HuH-7.5 (cell line): Measurements from ENCODE around the gene SPCS2.
"Not testable (repeated sequence)": the region's sequence is repeated elsewhere in the genome, so short reads cannot be mapped to it uniquely, and the experiment has no call there.

Experiments
- DNase-seq: peaks from one replicate; pipeline ENCODE4 v3.0.0; 2011; ENCODE audit warnings: low spot score

The SPCS2 gene

DNA sequence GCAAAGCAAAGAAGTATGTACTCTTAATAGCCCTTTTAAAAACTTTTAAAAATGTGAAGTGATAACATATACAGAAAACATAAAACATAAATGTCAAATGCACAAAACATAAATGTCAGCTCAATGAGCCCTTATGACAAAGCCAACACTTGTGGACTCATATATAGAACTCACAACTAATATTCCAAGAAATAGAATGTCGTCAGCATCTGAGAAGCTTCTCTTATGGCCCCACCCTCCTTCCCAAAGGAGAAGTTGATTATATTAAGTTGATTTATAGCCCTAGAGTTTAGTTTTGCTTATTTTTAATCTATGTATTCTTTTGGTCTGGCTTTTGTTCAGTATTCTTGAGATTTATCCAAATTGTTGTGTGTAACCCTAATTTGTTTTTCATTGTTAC lies 53.5 kb downstream of the SPCS2 start:
- no peak for DNase-seq

DNA sequence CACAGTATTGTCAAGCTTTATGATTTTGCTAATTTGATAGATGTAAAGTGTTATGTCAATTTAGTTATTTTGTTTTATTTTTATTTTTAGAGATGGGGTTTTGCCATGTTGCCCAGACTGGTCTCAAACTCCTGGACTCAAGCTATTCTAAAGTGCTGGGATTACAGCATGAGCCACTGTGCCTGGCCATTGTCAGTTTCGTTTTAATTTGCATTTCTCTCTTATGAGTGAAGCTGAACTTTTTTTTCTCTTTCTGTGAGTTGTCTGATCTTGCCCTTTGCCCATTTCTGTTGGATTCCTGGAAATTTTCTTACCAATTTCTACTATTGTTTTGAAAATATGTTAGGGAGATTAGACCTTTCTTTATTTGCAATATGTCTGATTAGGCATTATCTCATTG lies 55.1 kb downstream of the SPCS2 start:
- DNase-seq, result no peak

DNA sequence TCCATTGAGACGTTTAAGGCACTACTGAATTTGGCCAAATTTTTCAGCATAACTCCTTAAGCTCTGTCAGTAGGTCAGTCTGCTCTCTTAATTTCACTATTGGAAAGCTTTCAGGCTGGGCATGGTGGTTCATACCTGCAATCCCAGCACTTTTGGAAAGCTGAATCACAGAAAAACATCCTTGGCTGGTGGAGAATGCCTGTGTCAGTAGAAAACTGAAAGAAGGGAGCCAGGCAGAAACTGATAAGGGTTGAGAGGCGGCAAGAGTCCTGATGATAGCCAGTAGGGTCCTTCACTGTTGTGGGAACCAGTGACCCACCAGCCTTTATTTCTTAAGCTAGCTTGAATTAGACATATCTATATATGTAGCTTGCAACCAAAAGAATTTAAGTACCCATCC lies 62.3 kb downstream of the SPCS2 start:
- no peak for DNase-seq

DNA sequence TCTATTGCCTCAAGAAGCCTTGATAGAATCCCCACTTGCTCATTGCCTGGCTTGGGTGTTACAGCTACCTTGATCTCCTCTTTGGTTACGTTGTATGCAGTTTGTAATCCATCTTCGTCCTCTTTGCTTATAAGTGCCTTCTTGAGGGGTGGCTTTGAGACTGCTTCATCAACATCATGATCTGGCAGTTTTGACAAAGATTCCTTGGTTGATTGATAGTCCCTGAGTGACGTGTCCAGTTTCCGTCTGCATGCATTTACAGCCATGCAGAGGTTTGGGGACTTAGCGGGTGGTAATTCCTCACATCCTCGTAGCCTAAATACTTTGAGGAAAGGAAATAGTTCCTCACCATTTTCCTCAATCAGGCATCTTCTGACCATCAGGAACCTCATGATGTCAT lies 62.8 kb downstream of the SPCS2 start:
- DNase-seq, result no peak

DNA sequence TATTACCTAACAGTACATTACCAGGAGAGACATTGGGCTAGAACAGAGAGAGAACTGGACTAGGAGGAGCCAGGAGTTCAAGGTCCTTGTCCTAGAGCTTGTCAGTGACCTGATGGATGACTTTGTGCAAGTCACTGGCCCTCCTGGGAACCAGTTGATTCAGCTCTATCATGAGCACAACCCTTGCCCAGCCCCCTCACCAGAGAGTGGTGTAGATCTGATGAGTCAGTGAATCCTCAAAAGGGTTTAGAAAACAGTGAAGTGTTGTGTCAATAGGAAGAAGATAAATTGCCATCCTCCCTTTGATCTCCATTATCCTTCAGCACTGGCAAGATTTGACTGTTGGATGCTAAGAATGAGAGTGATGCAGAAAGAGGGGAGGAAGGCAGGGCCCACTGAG lies 64.0 kb downstream of the SPCS2 start:
- DNase-seq, result no peak

DNA sequence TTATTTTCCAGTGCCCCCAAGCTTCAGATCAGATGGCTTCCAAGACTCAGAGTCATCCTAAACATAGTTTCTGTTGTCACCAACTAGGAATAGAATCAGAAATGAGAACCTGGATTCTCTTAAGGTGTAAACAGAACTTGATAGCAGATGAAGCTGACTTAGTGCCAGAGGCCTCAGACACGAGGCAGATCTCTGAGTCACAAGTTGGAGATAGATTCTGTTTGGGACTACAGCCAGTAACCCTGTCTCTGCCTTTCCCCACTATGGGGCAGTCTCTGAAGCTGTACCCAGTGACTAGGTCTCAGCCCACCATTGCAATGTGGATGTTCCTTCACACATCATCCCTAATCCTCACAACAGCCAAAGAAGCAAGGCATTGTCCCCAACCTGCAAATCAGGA lies 65.1 kb downstream of the SPCS2 start:
- DNase-seq, result no peak

DNA sequence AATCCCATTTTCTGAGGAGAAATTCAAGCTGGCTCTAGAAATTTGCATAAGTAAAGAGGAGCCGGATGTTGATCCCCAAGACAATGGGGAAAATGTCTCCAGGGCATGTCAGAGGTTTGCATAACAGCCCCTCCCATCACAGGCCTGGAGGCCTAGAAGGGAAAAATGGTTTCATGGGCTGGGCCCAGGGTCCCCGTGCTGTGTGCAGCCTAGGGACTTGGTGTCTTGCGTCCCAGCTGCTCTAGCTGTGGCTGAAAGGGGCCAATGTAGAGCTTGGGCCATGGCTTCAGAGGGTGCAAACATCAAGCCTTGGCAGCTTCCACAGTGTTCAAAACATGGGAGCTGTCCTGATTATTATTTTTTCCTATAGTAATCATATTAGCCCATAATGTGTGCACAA lies 70.1 kb downstream of the SPCS2 start:
- DNase-seq, result not testable (repeated sequence)

DNA sequence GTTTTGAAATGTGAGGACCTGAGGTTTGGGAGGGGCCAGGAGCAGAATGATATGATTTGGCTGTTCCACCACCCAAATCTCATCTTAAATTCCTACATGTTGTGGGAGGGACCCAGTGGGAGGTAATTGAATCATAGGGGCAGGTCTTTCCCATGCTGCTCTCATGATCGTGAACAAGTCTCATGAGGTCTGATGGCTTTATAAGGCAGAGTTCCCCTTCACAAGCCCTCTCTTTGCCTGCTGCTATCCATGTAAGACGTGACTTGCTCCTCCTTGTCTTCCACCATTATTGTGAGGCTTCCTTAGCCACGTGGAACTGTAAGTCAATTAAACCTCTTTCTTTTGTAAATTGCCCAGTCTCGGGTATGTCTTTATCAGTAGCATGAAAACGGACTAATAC lies 71.3 kb downstream of the SPCS2 start:
- not testable (repeated sequence) for DNase-seq

DNA sequence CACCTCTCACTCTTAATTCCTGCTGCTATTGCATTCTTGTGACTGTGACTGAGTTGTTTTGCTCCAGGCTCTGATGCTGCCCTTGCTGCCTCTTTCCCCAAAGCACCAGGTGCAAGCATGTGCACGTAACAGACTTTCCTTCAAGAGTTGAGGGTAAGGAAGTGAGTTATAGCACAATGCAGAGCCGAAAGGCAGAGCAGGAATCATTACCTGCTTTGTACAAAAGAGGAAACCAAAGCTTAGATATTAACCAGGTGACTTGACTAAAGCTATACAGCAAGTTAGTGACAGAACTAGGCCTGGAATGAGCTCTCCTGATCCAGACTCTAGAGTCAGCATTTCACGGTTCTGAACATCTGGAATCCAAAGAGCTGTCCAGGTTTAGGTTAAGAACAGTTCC lies 73.2 kb downstream of the SPCS2 start:
- DNase-seq, result no peak

DNA sequence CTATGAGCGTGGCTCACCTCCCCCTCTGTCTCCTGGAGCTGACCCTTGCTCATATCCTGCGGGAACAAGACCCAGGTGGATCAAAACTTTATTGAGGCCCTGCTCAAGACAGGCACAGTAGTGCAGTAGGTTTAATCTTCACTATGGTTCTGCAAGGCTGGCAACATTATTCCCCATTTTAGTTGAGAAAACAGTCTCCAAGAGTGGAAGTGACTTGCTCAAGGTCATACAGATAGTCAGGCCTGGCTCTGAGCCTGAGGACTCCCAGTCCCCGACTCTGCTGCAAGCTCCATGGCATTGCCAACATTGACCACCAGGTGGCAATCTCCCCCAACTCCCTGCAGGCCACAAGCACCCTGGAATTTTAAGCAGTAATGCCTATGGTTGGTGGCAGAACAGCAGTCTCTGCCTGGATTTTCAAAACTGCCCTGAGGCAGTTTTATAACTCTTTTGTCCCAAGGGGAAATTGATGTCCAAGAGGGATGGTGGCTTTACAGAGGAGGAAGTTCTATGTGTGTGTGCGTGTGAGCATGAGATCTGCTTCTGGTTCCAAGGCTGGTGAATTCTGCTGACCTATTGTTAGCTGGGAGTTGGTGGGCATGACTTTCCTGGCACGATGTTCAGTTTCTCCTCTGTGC lies 73.8 kb downstream of the SPCS2 start:
- DNase-seq, result peak; percentile 65

DNA sequence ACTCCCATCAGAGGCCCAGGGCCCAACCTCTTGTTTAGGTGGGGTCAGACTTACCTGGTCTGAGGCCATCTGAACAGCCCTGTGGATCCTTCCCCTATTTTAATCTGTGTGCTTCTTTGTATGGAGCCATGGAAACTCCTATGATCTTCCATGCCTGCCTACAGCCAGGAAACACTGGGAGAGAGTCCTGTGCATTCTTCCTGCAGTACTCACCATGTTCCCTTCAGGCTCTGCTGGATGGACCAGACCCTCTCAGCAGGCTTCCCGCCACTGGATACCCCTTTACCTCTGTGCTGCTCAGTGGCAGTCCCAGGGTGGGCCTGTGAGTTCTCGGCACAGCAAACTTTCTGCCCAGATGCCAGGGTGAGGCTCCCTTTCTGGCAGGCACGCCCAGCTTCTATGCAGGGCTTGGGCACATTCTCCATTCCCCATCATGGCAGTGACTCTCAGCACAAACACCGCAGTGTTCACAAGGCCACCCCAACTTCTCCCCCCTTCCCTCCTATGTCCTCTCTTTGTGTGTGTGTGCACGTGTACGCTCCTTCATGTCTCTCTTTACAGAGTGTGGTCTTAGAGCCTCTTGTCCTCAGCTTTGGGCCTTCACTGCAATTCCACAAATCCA lies 74.5 kb downstream of the SPCS2 start:
- no peak for DNase-seq

DNA sequence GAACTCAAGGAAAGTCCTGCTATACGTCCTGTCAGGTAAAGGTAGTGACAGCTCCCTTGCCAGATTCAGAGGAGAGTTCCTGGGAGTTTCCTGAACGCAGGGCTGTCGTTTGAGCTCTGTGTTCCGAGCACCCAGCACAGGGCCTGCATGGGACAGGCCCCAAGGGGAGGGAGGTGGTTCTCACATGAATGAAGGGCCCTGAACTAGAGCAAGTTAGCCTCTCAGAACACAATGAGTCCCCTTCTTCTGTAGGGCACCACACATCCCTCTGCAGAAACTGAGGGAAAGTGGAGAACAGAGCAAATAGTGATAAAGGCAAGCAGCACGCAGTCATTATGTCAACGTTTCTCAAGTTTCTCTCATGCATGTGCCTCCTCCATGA lies 75.0 kb downstream of the SPCS2 start:
- no peak for DNase-seq

DNA sequence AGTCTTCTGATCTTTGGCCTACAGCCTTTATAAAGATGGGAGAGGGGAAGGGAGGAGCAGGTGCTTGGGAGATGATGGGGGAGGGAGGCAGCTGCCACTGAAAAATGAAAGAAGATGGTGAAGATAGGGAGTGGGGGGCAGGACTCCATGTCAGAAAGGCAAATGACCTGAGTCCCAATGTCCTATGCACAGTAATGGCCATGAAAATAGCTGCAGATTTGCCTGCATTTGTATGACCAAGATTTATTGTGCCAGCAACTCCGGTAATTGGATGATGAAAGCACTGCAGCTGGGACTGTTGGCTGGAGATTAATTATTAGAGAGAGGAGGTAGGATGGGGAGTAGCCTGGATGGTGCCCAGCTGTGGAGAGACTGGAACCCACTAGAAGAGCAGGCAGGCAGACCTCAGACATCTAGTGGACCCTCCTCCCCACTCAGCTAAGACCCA lies 75.7 kb downstream of the SPCS2 start:
- DNase-seq, result no peak

DNA sequence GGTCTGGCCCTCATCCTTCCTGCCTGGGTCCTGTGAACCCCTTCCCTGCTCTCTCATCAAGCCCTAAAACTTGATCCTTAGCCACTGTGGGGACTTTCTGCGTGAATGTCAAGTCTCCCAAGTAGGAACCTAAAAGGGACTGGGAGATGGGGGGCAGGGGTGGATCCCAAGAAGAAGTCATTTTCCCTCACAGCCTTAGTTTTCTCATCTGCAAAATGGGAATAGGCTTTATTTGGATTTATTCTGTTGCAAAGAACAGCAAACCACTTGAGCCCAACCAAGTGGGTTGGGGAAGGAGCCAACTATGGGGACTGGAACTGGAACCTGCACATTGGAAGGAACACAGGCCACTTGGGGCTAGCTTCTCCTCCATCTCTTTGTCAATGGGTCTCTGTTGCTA lies 76.5 kb downstream of the SPCS2 start:
- DNase-seq, result no peak

DNA sequence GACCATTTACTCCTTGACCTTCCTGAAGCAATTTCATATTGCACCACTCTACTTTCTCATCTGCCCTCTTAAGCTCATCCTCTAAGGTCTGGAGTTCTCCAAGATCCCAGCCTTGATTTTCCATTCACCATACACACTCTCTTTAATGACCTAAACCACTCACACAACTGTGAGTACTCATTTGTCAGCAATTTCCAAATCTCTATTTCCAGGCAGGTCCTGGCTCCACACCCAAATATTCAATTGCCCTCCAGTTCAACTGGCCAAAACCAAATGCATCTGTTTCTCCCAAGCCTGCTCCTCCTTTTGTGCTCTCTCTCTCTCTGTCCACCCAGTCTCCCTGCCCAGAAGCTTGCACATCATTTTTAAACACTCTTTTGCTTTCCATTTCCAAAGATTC lies 79.3 kb downstream of the SPCS2 start:
- no peak for DNase-seq
